ENCODE data around the gene EAPP. TPM values are rescaled to one million over a fixed set of nuclear protein-coding genes. Genes with fewer than 3 reads are reported as not detected.

Gene EAPP
- total and polyA plus RNA-seq, 10 of the 15 experiments (the other 5 are each of a cell fraction or from before 2014, with no cell fraction given), result 23.5 to 94.6 (median 44.7) TPM

DNA sequence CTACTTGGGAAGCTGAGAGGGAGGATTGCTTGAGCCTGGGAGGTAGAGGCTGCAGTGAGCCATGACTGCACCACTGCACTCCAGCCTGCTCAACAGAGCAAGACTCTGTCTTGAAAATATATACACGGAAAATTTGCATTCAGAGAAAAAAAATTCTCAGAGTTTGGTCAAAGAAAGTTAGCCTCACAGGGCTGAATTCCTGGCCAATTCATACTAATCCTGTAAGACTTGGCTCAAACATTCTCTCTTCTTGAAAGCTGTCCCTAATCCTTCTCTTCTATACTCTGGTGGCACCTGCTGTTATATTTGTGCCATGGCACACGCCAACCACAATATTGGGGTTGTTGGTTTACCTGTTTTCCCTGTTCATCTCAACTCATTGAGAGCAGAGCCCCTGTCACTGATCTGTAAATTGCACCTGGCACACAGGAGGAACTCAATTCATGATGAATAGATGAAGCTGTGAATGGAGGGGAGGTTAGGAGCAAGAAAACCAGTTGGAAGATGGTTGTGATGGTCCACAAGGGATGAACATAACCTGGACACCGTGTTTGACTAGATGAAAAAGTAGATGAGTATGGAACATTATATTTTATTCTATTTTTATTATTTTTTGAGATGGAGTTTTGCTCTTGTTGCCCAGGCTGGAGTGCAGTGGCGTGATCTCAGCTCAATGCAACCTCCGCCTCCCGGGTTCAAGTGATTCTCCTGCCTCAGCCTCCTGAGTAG, 40.7 kb downstream of the EAPP start:
- Histone ChIP-seq H3K27ac (ENCODE audit: control insufficient read depth, insufficient read depth) (no peak overlapping the region), H3K36me3 (ENCODE audit: control insufficient read depth in 2 of 2, insufficient read depth in 2 of 2, low read length in 1 of 2) (no peaks in the 10 kb centered on the region), H2AFZ (ENCODE audit: control insufficient read depth, low read depth, low read length) (no peak overlapping the region), H3K9ac (ENCODE audit: control insufficient read depth, insufficient read depth, low read length) (no peak overlapping the region), H3K4me3 (no peak overlapping the region), H4K20me1 (ENCODE audit: control insufficient read depth, insufficient read depth) (no peaks in the 10 kb centered on the region), H3K9me3 (replicated peaks; ENCODE audit: control insufficient read depth, insufficient read depth, low read length) (no peaks in the 10 kb centered on the region), H3K27me3 (replicated peaks in 1 of 2; ENCODE audit: control insufficient read depth in 2 of 2, insufficient read depth in 2 of 2, low read length in 1 of 2) (no peaks in the 10 kb centered on the region), H3K4me1 (ENCODE audit: control insufficient read depth, insufficient read depth, low read length) (no peaks in the 10 kb centered on the region), H3K79me2 (ENCODE audit: control insufficient read depth, insufficient read depth, low read length) (no peaks in the 10 kb centered on the region), H3K4me2 (ENCODE audit: control insufficient read depth, insufficient read depth) (no peak overlapping the region)
- ChIA-PET CTCF (interaction anchor here (0.6 to 2.8 kb wide), 5 partner anchors 40 to 1801 kb away, joined by 3 to 28 read pairs (median 4); no protein-coding TSS in a partner anchor), POLR2A (interaction anchor here (0.6 to 1.1 kb wide), 2 partner anchors 170 to 323 kb away, joined by 3 read pairs; no protein-coding TSS in a partner anchor), SMC1A (ENCODE audit: uncharacterized antibody, unreplicated experiment) (interaction anchor here (0.6 to 3.1 kb wide), 4 partner anchors 32 to 176 kb away, joined by 3 to 19 read pairs (median 3); no protein-coding TSS in a partner anchor), RAD21 (ENCODE audit: unreplicated experiment) (interaction anchor here (3.2 kb wide), 1 partner anchor 168 kb away, joined by 19 read pairs; no protein-coding TSS in a partner anchor)
- no TSS peak for BruUV-seq (replicated peaks)
- in situ Hi-C loops (cut with MboI) (no loop called here), intact Hi-C loops (cut with micrococcal nuclease; ENCODE audit: unreplicated experiment) (loop anchor here (1.0 to 2.0 kb wide), 2 partner anchors 168 to 176 kb away; no protein-coding TSS in a partner anchor)
- DNase-seq (ENCODE audit: low read depth, low spot score) (no peak), FAIRE-seq (no peak), ATAC-seq (peak; percentile 79)
- 41% methylated on average over 6 of the region's 6 CpGs for WGBS (ENCODE audit: insufficient coverage, insufficient replicate concordance, low lambda C conversion rate, missing lambda C conversion rate)
- TF ChIP-seq NR2F1 (conservative IDR thresholded peaks at IDR 0.05), result no peak
- peak; percentile 49 to 68 (median 59); a peak in 5 of 6 replicates for TF ChIP-seq CTCF (IDR thresholded peaks at IDR 0.05 in 2 of 3, conservative IDR thresholded peaks at IDR 0.05 in 1 of 3; ENCODE audit: control insufficient read depth in 2 of 3, extremely low read depth in 1 of 3, insufficient read depth in 1 of 3, low read depth in 3 of 3, low read length in 3 of 3)
- peak; percentile 50; the same call in 1 of the 2 replicates for TF ChIP-seq SMC3 (IDR thresholded peaks at IDR 0.05; ENCODE audit: borderline replicate concordance, low read length)
- TF ChIP-seq RAD21 (IDR thresholded peaks at IDR 0.05; ENCODE audit: insufficient read depth, low read depth, low read length), result peak; percentile 75
